Suprapubic skin (tissue), 3 donors: Measurements from ENCODE around the gene NOL12.

Experiments used
- POLR2A ChIP-seq, 2 donors: fragments of 450-650 bp; IDR thresholded peaks; one replicate each; pipeline ENCODE4 v1.6.1; 2017; ENCODE audit warnings: antibody characterized with exemption in 2 of 2, mild to moderate bottlenecking in 2 of 2, moderate library complexity in 2 of 2
- TF ChIP-seq, protein P1 (sequence below), 2 donors: fragments of 200-600 bp in 1 of 2; fragments of 450-650 bp in 1 of 2; sonication (generic) in 1 of 2; IDR thresholded peaks; one replicate each; pipeline ENCODE4 v1.5.1; 2016 to 2019; ENCODE audit warnings: antibody characterized with exemption in 2 of 2, mild to moderate bottlenecking in 1 of 2, moderate library complexity in 1 of 2

DNA sequence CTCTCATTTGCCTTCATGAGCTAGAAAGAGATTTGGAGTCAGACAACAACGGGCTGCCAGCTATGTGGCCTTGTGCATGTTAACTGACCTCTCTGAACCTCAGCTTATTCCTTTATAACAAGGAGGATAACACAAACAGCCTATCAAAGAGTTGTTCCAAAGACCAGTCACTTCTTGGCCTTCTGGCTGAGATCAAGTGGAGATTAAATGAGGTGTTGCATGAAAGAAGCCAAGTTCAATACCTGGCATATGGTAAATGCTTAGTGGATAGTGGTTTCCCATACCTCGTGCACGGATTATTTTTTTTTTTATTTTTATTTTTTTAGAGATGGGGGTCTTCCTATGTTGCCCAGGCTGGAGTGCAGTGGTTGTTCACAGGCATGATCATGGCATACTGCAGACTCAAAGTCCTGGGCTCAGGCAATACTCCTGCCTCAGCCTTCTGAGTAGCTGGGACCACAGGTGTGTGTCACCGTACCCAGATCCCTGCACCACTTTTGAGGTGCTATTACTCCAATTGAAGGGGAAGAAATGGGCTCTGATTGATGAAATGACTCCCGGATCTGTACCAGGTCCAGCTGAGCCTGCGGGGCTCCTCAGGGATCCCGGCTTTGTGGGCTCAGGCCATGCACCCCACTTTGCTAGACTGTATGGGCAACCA, 5.8 kb upstream of the NOL12 start:
- TF ChIP-seq, protein P1, sequence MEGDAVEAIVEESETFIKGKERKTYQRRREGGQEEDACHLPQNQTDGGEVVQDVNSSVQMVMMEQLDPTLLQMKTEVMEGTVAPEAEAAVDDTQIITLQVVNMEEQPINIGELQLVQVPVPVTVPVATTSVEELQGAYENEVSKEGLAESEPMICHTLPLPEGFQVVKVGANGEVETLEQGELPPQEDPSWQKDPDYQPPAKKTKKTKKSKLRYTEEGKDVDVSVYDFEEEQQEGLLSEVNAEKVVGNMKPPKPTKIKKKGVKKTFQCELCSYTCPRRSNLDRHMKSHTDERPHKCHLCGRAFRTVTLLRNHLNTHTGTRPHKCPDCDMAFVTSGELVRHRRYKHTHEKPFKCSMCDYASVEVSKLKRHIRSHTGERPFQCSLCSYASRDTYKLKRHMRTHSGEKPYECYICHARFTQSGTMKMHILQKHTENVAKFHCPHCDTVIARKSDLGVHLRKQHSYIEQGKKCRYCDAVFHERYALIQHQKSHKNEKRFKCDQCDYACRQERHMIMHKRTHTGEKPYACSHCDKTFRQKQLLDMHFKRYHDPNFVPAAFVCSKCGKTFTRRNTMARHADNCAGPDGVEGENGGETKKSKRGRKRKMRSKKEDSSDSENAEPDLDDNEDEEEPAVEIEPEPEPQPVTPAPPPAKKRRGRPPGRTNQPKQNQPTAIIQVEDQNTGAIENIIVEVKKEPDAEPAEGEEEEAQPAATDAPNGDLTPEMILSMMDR (IDR thresholded peaks at IDR 0.05), result no peak
- TF ChIP-seq POLR2A (IDR thresholded peaks at IDR 0.05), result no peak
